ENCODE measurements around the gene RAB20. TPM values are rescaled to one million over a fixed set of nuclear protein-coding genes. Genes with fewer than 3 reads are reported as not detected.

RAB20 gene
- total RNA-seq, 1 experiment from 2014 or later: 14.3 TPM

GRCh38 chr13:110574161-110574560 lies 12.6 kb upstream of the RAB20 start (continued):
- no peak for TF ChIP-seq ZNF263 (CRISPR knock-in tag; IDR thresholded peaks at IDR 0.05; ENCODE audit: low read depth)

GRCh38 chr13:110572778-110573118 lies 11.2 kb upstream of the RAB20 start:
- no peaks in the 10 kb centered on the region for H3K36me3 Mint-ChIP-seq
- DNase-seq (ENCODE audit: low spot score): no peak
- H3K27me3 Mint-ChIP-seq (ENCODE audit: low read depth): no peaks in the 10 kb centered on the region; the same call in 1 of the 2 replicates
- peaks cover 9% of the 10 kb centered on the region for H3K9me3 Mint-ChIP-seq
- ChIA-PET POLR2A (no interaction called here), CTCF (interaction anchor here (0.6 kb wide), 1 partner anchor 28 kb away, joined by 4 read pairs; no protein-coding TSS in a partner anchor)
- H3K4me3 Mint-ChIP-seq: no peak overlapping the region
- H3K27ac Mint-ChIP-seq: no peak overlapping the region
- ATAC-seq: no peak
- TF ChIP-seq CTCF (IDR thresholded peaks at IDR 0.05) (no peak), AR (CRISPR knock-in tag; IDR thresholded peaks at IDR 0.05) (no peak), FOXJ3 (CRISPR knock-in tag; IDR thresholded peaks at IDR 0.05; ENCODE audit: borderline replicate concordance) (no peak), AFF4 (CRISPR knock-in tag; IDR thresholded peaks at IDR 0.05; ENCODE audit: borderline replicate concordance) (no peak), ZNF671 (CRISPR knock-in tag; IDR thresholded peaks at IDR 0.05) (no peak), ZNF121 (CRISPR knock-in tag; IDR thresholded peaks at IDR 0.05) (no peak), IRF2 (CRISPR knock-in tag; IDR thresholded peaks at IDR 0.05; ENCODE audit: borderline replicate concordance, low read depth) (no peak), ZMAT4 (CRISPR knock-in tag; IDR thresholded peaks at IDR 0.05) (no peak), USF2 (CRISPR knock-in tag; IDR thresholded peaks at IDR 0.05) (no peak), MLX (CRISPR knock-in tag; IDR thresholded peaks at IDR 0.05) (no peak), TEAD1 (CRISPR knock-in tag; IDR thresholded peaks at IDR 0.05) (no peak)
- peaks cover 14% of the 10 kb centered on the region for H3K4me1 Mint-ChIP-seq
